H1 (cell line): ENCODE results near the gene BNIP5. TPM values are rescaled to one million over a fixed set of nuclear protein-coding genes. Genes with fewer than 3 reads are reported as not detected.

ENCODE experiments used
- CTCF ChIA-PET: fragments of 300-600 bp; sonication (Branson Sonifier 250); formaldehyde crosslinking; loops from one replicate; lab custom pipeline; 2021; ENCODE audit not compliant: partially characterized antibody; lab: Charles Lee
- POLR2A ChIA-PET: fragments of 300-600 bp; sonication (Branson Sonifier 250); formaldehyde crosslinking; loops from one replicate; lab custom pipeline; 2021; ENCODE audit warnings: inconsistent platforms; ENCODE audit not compliant: partially characterized antibody; lab: Charles Lee
- DNase-seq, 2 experiments: peaks; one replicate each; pipeline versions ENCODE4 v3.0.0 to v3.0.0-alpha.2; 2010 to 2022; ENCODE audit warnings: low spot score in 2 of 2, low read depth in 1 of 2, mixed read lengths in 1 of 2
- FAIRE-seq: peaks from 2 replicates; lab custom pipeline; 2011; peaks lifted over from hg19 to GRCh38; lab: Jason Lieb, UNC
- H2AFZ ChIP-seq: 2 replicates; pipeline ENCODE4 v1.8.1; 2012; ENCODE audit warnings: low read length, inconsistent platforms
- H2AK5ac ChIP-seq: 2 replicates; pipeline ENCODE4 v1.6.1; 2013; ENCODE audit warnings: low read depth, low read length
- H2BK120ac ChIP-seq: replicated peaks from 2 replicates; pipeline ENCODE3; 2013; ENCODE audit warnings: low read depth, low read length, inconsistent platforms
- H2BK12ac ChIP-seq: 2 replicates; pipeline ENCODE4 v1.6.1; 2013; ENCODE audit warnings: low read depth, low read length
- H2BK15ac ChIP-seq: 2 replicates; pipeline ENCODE4 v1.6.1; 2013; ENCODE audit warnings: low read length
- H2BK20ac ChIP-seq: 2 replicates; pipeline ENCODE4 v1.6.1; 2013; ENCODE audit warnings: low read length
- H2BK5ac ChIP-seq: 2 replicates; pipeline ENCODE4 v1.6.1; 2013; ENCODE audit warnings: low read depth, low read length
- H3K14ac ChIP-seq: 2 replicates; pipeline ENCODE4 v1.6.1; 2013; ENCODE audit warnings: inconsistent platforms; ENCODE audit not compliant: insufficient read length
- H3K18ac ChIP-seq: 2 replicates; pipeline ENCODE4 v1.6.1; 2013; ENCODE audit warnings: low read length; ENCODE audit errors: extremely low read depth
- H3K23ac ChIP-seq: 2 replicates; pipeline ENCODE4 v1.6.1; 2013; ENCODE audit warnings: inconsistent platforms; ENCODE audit not compliant: insufficient read length
- H3K23me2 ChIP-seq: 2 replicates; pipeline ENCODE4 v1.6.1; 2013; ENCODE audit warnings: low read depth, low read length
- H3K27ac ChIP-seq: 2 replicates; pipeline ENCODE4 v1.6.1; 2011; ENCODE audit warnings: low read depth, low read length, inconsistent platforms
- H3K27me3 ChIP-seq, 4 experiments: replicated peaks in 1 of 4; 1 replicate in 1 of 4; 2 replicates in 3 of 4; pipeline versions ENCODE4 v1.6.1 to v1.8.1; 2011 to 2013; ENCODE audit warnings: low read length in 3 of 4, mild to moderate bottlenecking in 3 of 4, inconsistent platforms in 2 of 4, mixed read lengths in 2 of 4, moderate library complexity in 1 of 4; ENCODE audit not compliant: control insufficient read depth in 3 of 4, insufficient read depth in 3 of 4; ENCODE audit errors: extremely low read depth in 1 of 4
- H3K36me3 ChIP-seq, 4 experiments: 2 replicates each; pipeline versions ENCODE4 v1.6.1 to v1.8.1; 2011 to 2013; ENCODE audit warnings: mild to moderate bottlenecking in 4 of 4, low read length in 3 of 4, moderate library complexity in 2 of 4, control low read depth in 1 of 4, inconsistent platforms in 1 of 4; ENCODE audit not compliant: insufficient read depth in 4 of 4, control insufficient read depth in 2 of 4
- H3K4ac ChIP-seq: replicated peaks from 2 replicates; pipeline ENCODE3; 2013; ENCODE audit warnings: low read length, low read depth, mixed read lengths, inconsistent platforms; ENCODE audit not compliant: insufficient read length
- H3K4me1 ChIP-seq, 4 experiments: replicated peaks in 1 of 4; 1 replicate in 1 of 4; 2 replicates in 3 of 4; pipeline versions ENCODE4 v1.6.1 to v1.8.1; 2011 to 2013; ENCODE audit warnings: low read length in 3 of 4, inconsistent platforms in 2 of 4, mixed read lengths in 1 of 4; ENCODE audit not compliant: insufficient read depth in 4 of 4, control insufficient read depth in 3 of 4
- H3K4me2 ChIP-seq, 2 experiments: 2 replicates each; pipeline versions ENCODE4 v1.6.1 to v1.8.1; 2011 to 2013; ENCODE audit warnings: low read depth in 2 of 2, low read length in 2 of 2, control low read depth in 1 of 2, inconsistent platforms in 1 of 2, mild to moderate bottlenecking in 1 of 2; ENCODE audit not compliant: insufficient read depth in 1 of 2
- H3K4me3 ChIP-seq, 4 experiments: fragments of 200-600, 300-600 bp in 1 of 4; sonication (generic), shearing (Covaris generic), sonication (Bioruptor Twin) in 1 of 4; 2 replicates each; pipeline versions ENCODE4 v1.5.1 to v1.8.1; 2011 to 2016; ENCODE audit warnings: low read length in 4 of 4, low read depth in 3 of 4, control low read depth in 2 of 4, inconsistent platforms in 2 of 4, mild to moderate bottlenecking in 2 of 4, mixed read lengths in 1 of 4, moderate library complexity in 1 of 4; ENCODE audit not compliant: insufficient read depth in 2 of 4; ENCODE audit errors: extremely low read depth in 1 of 4
- H3K56ac ChIP-seq: replicated peaks from 2 replicates; pipeline ENCODE3; 2013; ENCODE audit warnings: low read depth, mild to moderate bottlenecking, mixed read lengths, low read length, inconsistent platforms; ENCODE audit not compliant: insufficient read length
- H3K79me1 ChIP-seq: 2 replicates; pipeline ENCODE4 v1.6.1; 2013; ENCODE audit warnings: low read depth, low read length, control low read depth
- H3K79me2 ChIP-seq, 2 experiments: 2 replicates each; pipeline versions ENCODE4 v1.6.1 to v1.8.1; 2012 to 2013; ENCODE audit warnings: low read length in 2 of 2, mild to moderate bottlenecking in 2 of 2, inconsistent platforms in 1 of 2; ENCODE audit not compliant: insufficient read depth in 2 of 2, control insufficient read depth in 1 of 2
- H3K9ac ChIP-seq, 4 experiments: replicated peaks in 1 of 4; 1 replicate in 1 of 4; 2 replicates in 3 of 4; pipeline versions ENCODE4 v1.6.1 to v1.8.1; 2011 to 2013; ENCODE audit warnings: low read depth in 3 of 4, low read length in 3 of 4, control low read depth in 2 of 4, mild to moderate bottlenecking in 2 of 4, moderate library complexity in 2 of 4, inconsistent platforms in 1 of 4; ENCODE audit errors: extremely low read depth in 1 of 4
- H3K9me3 ChIP-seq, 2 experiments: 2 replicates each; pipeline versions ENCODE4 v1.6.1 to v1.8.1; 2012 to 2013; ENCODE audit warnings: mild to moderate bottlenecking in 2 of 2, moderate library complexity in 2 of 2, control low read depth in 1 of 2, inconsistent platforms in 1 of 2, low read depth in 1 of 2, low read length in 1 of 2, mixed read lengths in 1 of 2; ENCODE audit not compliant: insufficient read depth in 2 of 2
- H4K20me1 ChIP-seq, 2 experiments: replicated peaks in 1 of 2; 2 replicates each; pipeline versions ENCODE3 to v1.8.1; 2011 to 2013; ENCODE audit warnings: inconsistent platforms in 2 of 2, low read length in 2 of 2, mild to moderate bottlenecking in 1 of 2; ENCODE audit not compliant: insufficient read depth in 2 of 2, control insufficient read depth in 1 of 2
- H4K5ac ChIP-seq: 2 replicates; pipeline ENCODE4 v1.6.1; 2013; ENCODE audit warnings: low read length, low read depth, mixed read lengths, inconsistent platforms; ENCODE audit not compliant: insufficient read length
- H4K8ac ChIP-seq: 2 replicates; pipeline ENCODE4 v1.8.0; 2013; ENCODE audit warnings: mild to moderate bottlenecking, moderate library complexity, low read length, inconsistent platforms; ENCODE audit not compliant: insufficient read depth; ENCODE audit errors: extremely low read depth
- H4K91ac ChIP-seq: replicated peaks from 2 replicates; pipeline ENCODE3; 2013; ENCODE audit warnings: low read length, mixed read lengths, inconsistent platforms; ENCODE audit not compliant: insufficient read length
- BACH1 ChIP-seq: IDR thresholded peaks from 2 replicates; pipeline ENCODE4 v1.6.1; 2012; ENCODE audit warnings: low read length, improper control_type of control experiment
- CBX5 ChIP-seq: fragments of 300-800, 300-1000 bp; sonication (generic); IDR thresholded peaks from 2 replicates; pipeline ENCODE4 v1.7.1; 2016; ENCODE audit warnings: antibody characterized with exemption, low read length, low read depth
- CEBPB ChIP-seq: IDR thresholded peaks from 2 replicates; pipeline ENCODE4 v1.6.1; 2012; ENCODE audit warnings: low read depth, low read length
- GABPA ChIP-seq: IDR thresholded peaks from 2 replicates; pipeline ENCODE4 v1.6.1; 2011; ENCODE audit warnings: mild to moderate bottlenecking, low read length, moderate library complexity, borderline replicate concordance; ENCODE audit not compliant: insufficient read depth
- RXRA ChIP-seq: IDR thresholded peaks from 2 replicates; pipeline ENCODE4 v1.6.1; 2011; ENCODE audit warnings: low read depth, mild to moderate bottlenecking, low read length, moderate library complexity; ENCODE audit not compliant: insufficient read depth
- SIN3A ChIP-seq, 2 experiments: IDR thresholded peaks in 1 of 2; conservative IDR thresholded peaks in 1 of 2; 2 replicates each; pipeline ENCODE4 v1.6.1; 2011 to 2012; ENCODE audit warnings: low read length in 2 of 2, improper control_type of control experiment in 1 of 2, low read depth in 1 of 2, mild to moderate bottlenecking in 1 of 2
- SP4 ChIP-seq: IDR thresholded peaks from 2 replicates; pipeline ENCODE4 v1.6.1; 2012; ENCODE audit warnings: low read length, inconsistent platforms
- SUZ12 ChIP-seq: fragments of 200-600 bp; sonication (generic); IDR thresholded peaks from 2 replicates; pipeline ENCODE4 v1.6.1; 2012; ENCODE audit warnings: mild to moderate bottlenecking, inconsistent platforms, low read length, moderate library complexity, mixed read lengths
- WGBS, 2 experiments: shearing (Covaris generic) in 1 of 2; methylation state at CpG; one replicate each; pipeline versions ENCODE4 v1.1.6 to v1.1.7; 2013 to 2015; ENCODE audit warnings: low lambda C conversion rate in 2 of 2, mixed read lengths in 2 of 2, inconsistent platforms in 1 of 2, low coverage in 1 of 2, missing lambda C conversion rate in 1 of 2; ENCODE audit not compliant: insufficient replicate concordance in 2 of 2, insufficient coverage in 1 of 2, insufficient read length in 1 of 2; ENCODE audit errors: extremely low coverage in 1 of 2, missing lambda C conversion rate in 1 of 2; 5-methylcytosine and 5-hydroxymethylcytosine counted together
- polyA plus RNA-seq, 7 experiments: library from polyadenylated mRNA; depleted of rRNA in 3 of 7; stranded (reverse) in 5 of 7; unstranded in 2 of 7; fragments of >200 nt in 5 of 7; fragments of 200-250 nt in 2 of 7; gene quantifications; 1 replicate in 5 of 7; 2 replicates in 1 of 7; 4 replicates in 1 of 7; pipeline versions ENCODE4 v1.2.1 to v1.2.3, GENCODE V29; 2011 to 2013; ENCODE audit warnings: missing spikeins in 2 of 7, mixed read lengths in 2 of 7
- total RNA-seq: library from RNA; stranded (reverse); fragmentation: NEBNext Ultra II Directional; extraction: Animal tissue kit (Norgen Biotek cat#: 25700); gene quantifications from 2 replicates; pipeline ENCODE4 v1.2.1, GENCODE V29; 2021

Gene BNIP5
- total and polyA plus RNA-seq, 2 of the 8 experiments (the other 6 are each of a cell fraction or from before 2014, with no cell fraction given), result not detected

- H4K20me1 ChIP-seq, result peaks cover 0 to 2% of the 10 kb centered on the region in 2 experiments
- ChIA-PET CTCF (interaction anchor here (1.5 to 4.2 kb wide), 4 partner anchors 11 to 33 kb away, joined by 4 to 14 read pairs (median 8); no protein-coding TSS in a partner anchor), POLR2A (no interaction called here)
- no peak overlapping the region for H2BK12ac ChIP-seq
- no peak overlapping the region for H4K91ac ChIP-seq
- H2AFZ ChIP-seq, result no peak overlapping the region
- H3K4ac ChIP-seq, result no peak overlapping the region
- 0 out of 2 replicates have a peak overlapping the region, but pooled peaks have one; percentile 18 for H2BK15ac ChIP-seq
- H3K23ac ChIP-seq, result no peak overlapping the region
- no peak overlapping the region for H3K4me3 ChIP-seq
- FAIRE-seq (peak; percentile 24), DNase-seq (no peak)
- WGBS, 2 experiments, result 48% methylated on average over 6 of the region's 6 CpGs; no CpG with 5 or more reads in 1 of the 2 experiments
- H3K9me3 ChIP-seq, result no peaks in the 10 kb centered on the region
- no peak overlapping the region for H4K5ac ChIP-seq
- no peak overlapping the region for H3K18ac ChIP-seq
- H2BK20ac ChIP-seq, result no peak overlapping the region
- no peak overlapping the region for H3K56ac ChIP-seq
- H3K79me1 ChIP-seq, result no peaks in the 10 kb centered on the region
- no peak overlapping the region for H2BK5ac ChIP-seq
- 0 out of 4 replicates have a peak overlapping the region, but pooled peaks of 1 of the 2 experiments have one; percentile 39 for H3K4me2 ChIP-seq
- H2BK120ac ChIP-seq, result no peak overlapping the region
- peaks cover 0 to 16% (median 5%) of the 10 kb centered on the region in 4 experiments; a peak in 5 of 7 replicates for H3K4me1 ChIP-seq
- H2AK5ac ChIP-seq, result no peak overlapping the region
- H3K27ac ChIP-seq, result no peak overlapping the region
- no peak overlapping the region for H3K9ac ChIP-seq
- no peaks in the 10 kb centered on the region for H3K79me2 ChIP-seq
- no peak overlapping the region for H4K8ac ChIP-seq
- H3K36me3 ChIP-seq, result no peaks in the 10 kb centered on the region
- no peak overlapping the region for H3K14ac ChIP-seq
- H3K27me3 ChIP-seq, result no peaks in the 10 kb centered on the region; a peak in 1 of 7 replicates
- no peaks in the 10 kb centered on the region for H3K23me2 ChIP-seq
- TF ChIP-seq RXRA (no peak), CEBPB (no peak), BACH1 (no peak), SP4 (no peak), SIN3A (conservative IDR thresholded peaks at IDR 0.05 in 1 of 2, IDR thresholded peaks at IDR 0.05 in 1 of 2; ENCODE audit: low read depth in 1 of 2, low read length in 2 of 2) (peak in 1 of 2 experiments; percentile 55; a peak in 1 of 4 replicates), CBX5 (no peak), GABPA (no peak), SUZ12 (no peak)
Observed at GRCh38 chr6:36327226-36327918, 9.3 kb downstream of the BNIP5 start.
